ENCODE results near the gene SENP2. TPM values are rescaled to one million over a fixed set of nuclear protein-coding genes. Genes with fewer than 3 reads are reported as not detected.

The SENP2 gene
- polyA plus RNA-seq, 3 donors from 2014 or later: 11.8 to 15.0 (median 13.1) TPM

Other genes with a start within 250 kb of the SENP2 start
- 10 to 100 TPM; 18.0 to 29.0 (median 24.2) TPM for gene MAP3K13, start 223.2 kb upstream of the SENP2 start, polyA plus RNA-seq
- 10 to 100 TPM; 17.3 to 26.2 (median 21.4) TPM for gene TMEM41A, start 87.3 kb upstream of the SENP2 start, polyA plus RNA-seq
- under 1 TPM; 0.38 to 0.97 (median 0.45) TPM for gene LIPH, start 33.7 kb upstream of the SENP2 start, polyA plus RNA-seq
- gene IGF2BP2, start 238.7 kb downstream of the SENP2 start, polyA plus RNA-seq: under 1 TPM; 0.42 to 0.86 (median 0.43) TPM